CD4-positive, CD25-positive, alpha-beta regulatory T cell (primary cell): ENCODE results near the gene NDUFB7. TPM values are rescaled to one million over a fixed set of nuclear protein-coding genes. Genes with fewer than 3 reads are reported as not detected.

ENCODE experiments used
- ATAC-seq, 2 donors: fragments of 150-1000 bp; cut with Tn5 transposase; one replicate each; pipeline ENCODE4 v1.10.0; 2021; ENCODE audit warnings: low read depth in 2 of 2, moderate number of reproducible peaks in 2 of 2, moderate library complexity in 1 of 2
- DNase-seq, 3 donors: peaks; one replicate each; pipeline versions ENCODE4 v3.0.0 to v3.0.0-alpha.2; 2012 to 2022; ENCODE audit warnings: mixed read lengths in 1 of 3
- H3K27ac ChIP-seq: one replicate; pipeline ENCODE4 v1.7.0; 2013; ENCODE audit warnings: mild to moderate bottlenecking, low read length; ENCODE audit not compliant: insufficient read depth, poor library complexity, severe bottlenecking
- H3K27me3 ChIP-seq: one replicate; pipeline ENCODE4 v1.7.0; 2013; ENCODE audit warnings: low read length; ENCODE audit not compliant: control insufficient read depth, insufficient read depth
- H3K36me3 ChIP-seq: one replicate; pipeline ENCODE4 v1.7.0; 2013; ENCODE audit warnings: mild to moderate bottlenecking, low read length, moderate library complexity; ENCODE audit not compliant: control insufficient read depth, insufficient read depth
- H3K4me1 ChIP-seq: 2 replicates; pipeline ENCODE4 v1.7.0; 2013; ENCODE audit warnings: mild to moderate bottlenecking, low read length; ENCODE audit not compliant: insufficient read depth, control insufficient read depth, poor library complexity, severe bottlenecking
- H3K4me3 ChIP-seq: one replicate; pipeline ENCODE4 v1.7.0; 2013; ENCODE audit warnings: low read depth, mild to moderate bottlenecking, low read length, moderate library complexity
- H3K9me3 ChIP-seq, 2 experiments: 1 replicate in 1 of 2; 2 replicates in 1 of 2; pipeline ENCODE4 v1.7.0; 2013; ENCODE audit warnings: low read length in 2 of 2, mild to moderate bottlenecking in 1 of 2, moderate library complexity in 1 of 2; ENCODE audit not compliant: control insufficient read depth in 2 of 2
- H3K27ac Mint-ChIP-seq, 3 donors: one replicate each; pipeline ENCODE4 v1.8.0; 2020 to 2022; ENCODE audit warnings: mild to moderate bottlenecking in 3 of 3, mixed read lengths in 3 of 3, moderate library complexity in 2 of 3
- H3K27me3 Mint-ChIP-seq: one replicate; pipeline ENCODE4 v1.8.0; 2022; ENCODE audit warnings: mild to moderate bottlenecking, mixed read lengths
- H3K36me3 Mint-ChIP-seq: one replicate; pipeline ENCODE4 v1.8.0; 2020; ENCODE audit warnings: mixed read lengths
- H3K4me1 Mint-ChIP-seq, 4 donors: one replicate each; pipeline ENCODE4 v1.8.0; 2020 to 2022; ENCODE audit warnings: mixed read lengths in 4 of 4, mild to moderate bottlenecking in 1 of 4
- H3K4me3 Mint-ChIP-seq, 4 donors: one replicate each; pipeline ENCODE4 v1.8.0; 2020 to 2022; ENCODE audit warnings: mild to moderate bottlenecking in 4 of 4, mixed read lengths in 4 of 4, moderate library complexity in 3 of 4
- H3K9me3 Mint-ChIP-seq, 7 donors: one replicate each; pipeline ENCODE4 v1.8.0; 2020 to 2022; ENCODE audit warnings: mixed read lengths in 7 of 7, mild to moderate bottlenecking in 3 of 7, moderate library complexity in 2 of 7
- polyA plus RNA-seq, 4 donors: library from polyadenylated mRNA; unstranded; fragments of 300-500 nt; fragmentation: Illumina TruSeq; gene quantifications; one replicate each; pipeline ENCODE4 v1.2.3, GENCODE V29; 2021
- total RNA-seq: library from RNA; stranded (reverse); gene quantifications from one replicate; pipeline ENCODE4 v1.2.3, GENCODE V29; 2022

NDUFB7 gene
- total and polyA plus RNA-seq, 5 donors from 2014 or later, result 51.4 to 238 (median 213) TPM

DNA sequence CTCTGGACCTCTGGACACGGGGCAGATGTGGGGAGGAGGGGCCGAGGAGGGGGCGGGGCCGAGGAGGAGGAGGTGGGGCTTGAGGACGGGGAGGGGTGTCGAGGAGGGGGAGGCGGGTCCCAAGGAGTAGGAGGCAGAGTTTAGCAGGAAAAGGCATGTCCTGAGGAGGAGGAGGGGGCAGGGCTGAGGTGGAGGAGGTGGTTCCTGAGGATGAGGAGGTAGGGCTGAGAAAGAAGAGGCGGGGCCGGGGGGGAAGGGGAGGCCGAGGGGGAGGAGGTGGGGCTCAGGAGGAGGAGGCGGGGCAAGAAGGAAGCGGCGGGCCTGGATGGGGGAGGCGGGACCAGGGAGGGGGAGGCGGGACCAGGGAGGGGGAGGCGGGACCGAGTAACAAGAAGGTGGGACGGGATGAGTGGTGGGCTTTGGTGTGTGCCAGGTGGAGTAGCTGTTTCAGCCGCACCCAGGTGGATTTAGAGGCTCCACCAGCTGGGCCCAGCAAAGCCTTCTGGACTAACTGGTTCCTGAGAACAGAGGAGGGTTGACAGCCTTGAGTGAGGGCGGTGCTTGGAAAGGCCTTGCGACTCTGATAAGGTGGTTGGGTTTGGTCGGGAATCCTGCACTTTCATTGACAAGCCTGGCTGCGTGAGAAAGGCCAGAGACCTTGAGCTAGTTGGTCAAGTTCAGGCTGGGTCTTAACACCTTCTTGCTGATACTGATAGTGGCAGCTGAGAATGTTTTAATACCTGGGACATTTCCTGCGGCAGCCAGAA, 34.8 kb downstream of the NDUFB7 start:
- ATAC-seq (peak; percentile 43 to 50), DNase-seq (peak in 1 of 3 donors; percentile 80)
- Mint-ChIP-seq H3K27me3 (no peaks in the 10 kb centered on the region), H3K4me1 (peaks cover 0 to 71% (median 20%) of the 10 kb centered on the region in 4 donors), H3K4me3 (peak overlapping the region in 1 of 4 donors; percentile 16), H3K27ac (peak overlapping the region in 1 of 3 donors; percentile 90), H3K9me3 (no peaks in the 10 kb centered on the region), H3K36me3 (peaks cover 8% of the 10 kb centered on the region)
- Histone ChIP-seq H3K4me1 (peaks cover 19% of the 10 kb centered on the region), H3K27ac (no peak overlapping the region), H3K4me3 (no peak overlapping the region), H3K27me3 (no peaks in the 10 kb centered on the region), H3K9me3 (no peaks in the 10 kb centered on the region), H3K36me3 (peaks cover 28% of the 10 kb centered on the region)

DNA sequence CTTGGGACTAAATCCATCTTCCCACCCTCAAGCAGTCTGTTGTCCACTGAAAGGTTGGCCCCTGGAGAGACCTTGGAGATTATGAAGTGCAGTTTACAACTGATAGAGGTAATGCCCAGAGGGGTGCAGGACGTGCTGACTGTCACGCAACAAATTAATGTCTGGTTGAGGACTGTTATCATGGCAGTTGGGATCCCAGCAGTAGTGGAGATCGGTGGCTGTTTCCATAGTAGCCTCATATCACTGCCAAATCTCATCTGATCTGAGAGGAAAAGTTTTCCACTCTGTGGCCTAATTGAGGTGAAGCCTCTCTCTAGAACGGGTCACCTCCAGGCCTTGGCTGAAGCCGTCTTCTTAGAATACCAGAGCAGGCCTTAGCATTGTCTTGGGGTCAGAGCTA, 38.4 kb downstream of the NDUFB7 start:
- Histone ChIP-seq H3K9me3 (no peaks in the 10 kb centered on the region), H3K4me1 (peaks cover 50% of the 10 kb centered on the region), H3K4me3 (no peak overlapping the region), H3K36me3 (peaks cover 18% of the 10 kb centered on the region), H3K27ac (no peak overlapping the region), H3K27me3 (no peaks in the 10 kb centered on the region)
- Mint-ChIP-seq H3K27me3 (no peaks in the 10 kb centered on the region), H3K27ac (peak overlapping the region in 1 of 3 donors; percentile 59), H3K36me3 (peaks cover 4% of the 10 kb centered on the region), H3K4me1 (peaks cover 0 to 74% (median 29%) of the 10 kb centered on the region in 4 donors), H3K4me3 (peak overlapping the region in 3 of 4 donors; percentile 36 to 70 (median 57)), H3K9me3 (no peaks in the 10 kb centered on the region)
- no peak for ATAC-seq
- DNase-seq, result no peak

DNA sequence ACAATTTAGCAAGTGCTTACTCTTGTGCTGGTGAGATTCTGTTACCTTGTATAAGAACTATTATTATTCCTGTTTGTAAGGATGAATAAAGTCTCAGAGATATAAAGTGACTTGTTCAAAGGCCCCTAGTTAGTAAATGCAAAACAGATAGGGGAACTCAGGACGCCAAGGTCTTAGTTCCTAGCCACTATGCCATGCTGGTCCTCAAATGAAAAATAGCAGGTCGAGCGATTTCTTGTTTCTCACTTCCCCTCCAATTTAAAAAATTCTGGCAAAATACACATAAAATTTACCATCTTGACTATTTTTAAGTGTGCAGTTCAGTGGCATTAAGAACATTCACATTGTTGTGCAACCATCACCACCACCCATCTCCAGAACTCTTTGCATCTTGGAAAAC, 41.4 kb downstream of the NDUFB7 start:
- peaks cover 41% of the 10 kb centered on the region for H3K4me1 ChIP-seq
- DNase-seq (no peak), ATAC-seq (no peak)
- H3K36me3 ChIP-seq, result peaks cover 14% of the 10 kb centered on the region
- H3K4me3 ChIP-seq, result peak overlapping the region; percentile 96
- H3K9me3 Mint-ChIP-seq, result no peaks in the 10 kb centered on the region
- no peaks in the 10 kb centered on the region for H3K27me3 ChIP-seq
- peaks cover 0 to 69% (median 25%) of the 10 kb centered on the region in 4 donors for H3K4me1 Mint-ChIP-seq
- peak overlapping the region; percentile 92 for H3K27ac ChIP-seq
- peaks cover 8% of the 10 kb centered on the region for H3K36me3 Mint-ChIP-seq
- peak overlapping the region in 2 of 3 donors; percentile 71 to 98 for H3K27ac Mint-ChIP-seq
- H3K4me3 Mint-ChIP-seq, result peak overlapping the region; percentile 83 to 98 (median 95)
- H3K27me3 Mint-ChIP-seq, result no peaks in the 10 kb centered on the region
- H3K9me3 ChIP-seq, result no peaks in the 10 kb centered on the region

DNA sequence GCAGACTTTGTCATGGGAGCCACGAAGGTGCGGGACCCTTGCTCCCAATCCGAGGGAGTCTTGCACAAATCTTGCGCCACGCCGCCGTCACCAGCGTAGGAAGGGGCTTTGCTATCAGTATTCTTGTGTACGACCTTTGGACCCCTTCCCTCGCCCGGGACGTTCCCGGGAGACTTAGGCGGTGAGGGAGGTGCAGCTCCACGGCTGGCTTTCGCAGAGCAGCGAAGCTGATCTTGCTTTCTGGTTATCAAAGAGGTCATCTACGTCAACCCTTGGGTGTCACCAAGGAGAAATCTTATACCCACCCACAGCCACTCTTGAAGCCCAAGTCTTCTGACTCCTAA, 41.9 kb downstream of the NDUFB7 start:
- no peaks in the 10 kb centered on the region for H3K9me3 Mint-ChIP-seq
- H3K4me1 Mint-ChIP-seq, result peaks cover 0 to 72% (median 26%) of the 10 kb centered on the region in 4 donors
- H3K4me3 Mint-ChIP-seq, result peak overlapping the region; percentile 83 to 98 (median 95)
- no peaks in the 10 kb centered on the region for H3K27me3 ChIP-seq
- peak overlapping the region; percentile 92 for H3K27ac ChIP-seq
- DNase-seq (peak in 1 of 3 donors; percentile 60), ATAC-seq (no peak)
- no peaks in the 10 kb centered on the region for H3K9me3 ChIP-seq
- no peaks in the 10 kb centered on the region for H3K27me3 Mint-ChIP-seq
- peaks cover 8% of the 10 kb centered on the region for H3K36me3 Mint-ChIP-seq
- H3K4me3 ChIP-seq, result peak overlapping the region; percentile 96
- peak overlapping the region; percentile 95 to 100 (median 98) for H3K27ac Mint-ChIP-seq
- H3K36me3 ChIP-seq, result peaks cover 14% of the 10 kb centered on the region
- peaks cover 41% of the 10 kb centered on the region for H3K4me1 ChIP-seq

DNA sequence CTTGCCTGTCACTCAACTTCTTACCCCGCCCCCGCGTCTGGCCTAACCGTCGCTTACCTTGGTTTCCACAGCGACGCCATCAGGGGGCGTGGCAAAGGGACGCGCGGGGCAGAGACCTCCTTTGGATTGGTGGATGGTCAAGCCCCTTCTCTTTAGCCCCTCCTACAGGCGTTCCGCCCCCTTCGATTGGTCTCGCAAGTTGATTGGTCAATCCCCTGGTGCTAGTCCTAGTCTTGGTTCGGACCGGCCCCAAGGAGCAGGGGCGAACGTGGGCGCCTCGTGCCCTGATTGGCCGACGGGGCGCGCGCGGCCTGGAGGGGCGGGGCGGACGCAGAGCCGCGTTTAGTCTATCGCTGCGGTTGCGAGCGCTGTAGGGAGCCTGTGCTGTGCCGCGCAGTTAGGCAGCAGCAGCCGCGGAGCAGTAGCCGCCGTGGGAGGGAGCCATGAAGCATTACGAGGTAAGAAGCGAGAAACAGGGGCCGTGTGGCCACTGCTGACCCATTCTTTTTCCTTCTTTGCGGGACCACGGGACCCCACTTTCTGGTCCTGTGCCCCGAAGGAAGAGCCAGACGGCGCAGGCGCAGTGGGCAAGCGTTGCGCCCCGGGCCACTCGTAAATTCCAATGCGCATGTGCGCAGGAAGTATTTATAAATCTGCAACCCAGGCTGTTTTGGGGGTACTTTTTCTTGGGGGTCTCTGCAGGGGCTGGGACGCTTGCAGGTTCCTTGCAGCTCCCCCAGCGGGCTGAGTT, 42.4 kb downstream of the NDUFB7 start, which contains the start of gene TECR:
TSS of gene TECR (plus strand) at position 341 of the 751 bp plus-strand sequence. CDS start at position 444, 103 bp downstream.
- Histone ChIP-seq H3K4me3 (peak within 1 kb of the TSS; percentile 96), H3K4me1 (peaks cover 44% of the 10 kb centered on the region), H3K27me3 (no peaks in the 10 kb centered on the region), H3K9me3 (no peaks in the 10 kb centered on the region), H3K27ac (peak within 1 kb of the TSS; percentile 92), H3K36me3 (peaks cover 10% of the 10 kb centered on the region)
- Mint-ChIP-seq H3K36me3 (peaks cover 8% of the 10 kb centered on the region), H3K4me3 (peak within 1 kb of the TSS; percentile 83 to 98 (median 95)), H3K27me3 (no peaks in the 10 kb centered on the region), H3K27ac (peak within 1 kb of the TSS; percentile 95 to 100 (median 98)), H3K4me1 (peaks cover 0 to 70% (median 26%) of the 10 kb centered on the region in 4 donors), H3K9me3 (no peaks in the 10 kb centered on the region)
- ATAC-seq, result peak; percentile 95 to 98
- DNase-seq, result peak; percentile 100

DNA sequence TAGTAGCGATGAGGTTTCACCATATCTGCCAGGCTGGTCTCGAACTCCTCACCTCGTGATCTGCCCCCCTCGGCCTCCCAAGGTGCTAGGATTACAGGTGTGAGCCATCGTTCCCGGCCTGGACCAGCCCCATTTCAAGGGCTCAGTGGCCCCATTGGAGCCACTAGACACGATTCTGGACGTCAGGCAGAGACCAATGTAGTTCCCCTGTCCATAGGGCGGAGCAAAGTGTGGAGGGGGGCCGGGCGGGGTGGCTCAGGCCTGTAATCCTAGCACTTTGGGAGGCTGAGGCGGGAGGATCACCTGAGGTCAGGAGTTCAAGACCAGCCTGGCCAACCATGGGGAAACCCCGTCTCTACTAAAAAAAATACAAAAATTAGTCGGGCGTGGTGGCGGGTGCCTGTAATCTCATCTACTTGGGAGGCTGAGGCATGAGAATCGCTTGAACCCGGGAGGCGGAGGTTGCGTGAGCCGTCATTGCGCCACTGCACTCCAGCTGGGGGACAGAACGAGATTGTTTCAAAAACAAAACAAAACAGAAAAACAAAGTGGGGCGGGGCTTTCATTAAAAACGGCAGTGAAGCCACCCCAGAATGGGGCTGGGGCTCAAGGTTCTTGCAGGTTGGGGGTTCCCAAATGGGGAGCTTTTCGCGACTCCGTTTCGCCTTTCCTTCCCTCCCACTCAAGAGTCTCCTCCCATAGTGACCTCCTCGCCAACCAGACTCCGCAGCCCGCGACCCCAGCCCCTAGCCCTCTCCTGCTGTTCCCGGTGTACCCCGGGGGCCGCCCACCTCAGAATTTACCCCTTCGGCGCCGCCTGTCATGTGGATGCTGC, 43.2 kb downstream of the NDUFB7 start:
- peaks cover 8% of the 10 kb centered on the region for H3K36me3 Mint-ChIP-seq
- no peaks in the 10 kb centered on the region for H3K27me3 ChIP-seq
- H3K4me3 ChIP-seq, result peak overlapping the region; percentile 59
- H3K4me1 ChIP-seq, result peaks cover 52% of the 10 kb centered on the region
- ATAC-seq (no peak), DNase-seq (no peak)
- peak overlapping the region; percentile 95 to 100 (median 98) for H3K27ac Mint-ChIP-seq
- no peaks in the 10 kb centered on the region for H3K9me3 Mint-ChIP-seq
- H3K36me3 ChIP-seq, result peaks cover 7% of the 10 kb centered on the region
- peak overlapping the region; percentile 83 to 98 (median 95) for H3K4me3 Mint-ChIP-seq
- no peaks in the 10 kb centered on the region for H3K27me3 Mint-ChIP-seq
- no peaks in the 10 kb centered on the region for H3K9me3 ChIP-seq
- peaks cover 0 to 77% (median 29%) of the 10 kb centered on the region in 4 donors for H3K4me1 Mint-ChIP-seq
- peak overlapping the region; percentile 92 for H3K27ac ChIP-seq

DNA sequence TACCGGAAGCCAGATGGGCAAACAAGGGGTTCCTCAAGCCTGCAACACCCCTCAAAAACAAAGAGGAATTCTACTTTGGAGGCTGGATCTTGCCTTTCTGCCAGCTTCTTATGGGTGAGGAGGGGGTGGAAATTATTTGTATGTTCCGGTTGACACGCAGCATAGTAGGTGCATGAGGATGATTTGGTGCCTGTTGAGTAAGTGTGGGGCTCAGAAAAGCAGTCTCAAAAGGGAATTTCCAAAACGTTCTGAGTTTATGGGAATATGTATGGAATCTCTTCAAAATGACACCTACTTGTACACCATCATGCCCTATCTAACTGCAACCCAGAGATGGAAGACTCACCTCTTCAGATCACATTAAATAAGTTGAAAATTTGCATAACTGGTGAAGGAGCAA, 45.4 kb downstream of the NDUFB7 start:
- peak overlapping the region; percentile 54 to 84 (median 81) for H3K27ac Mint-ChIP-seq
- no peaks in the 10 kb centered on the region for H3K36me3 ChIP-seq
- peaks cover 0 to 2% (median 0%) of the 10 kb centered on the region in 7 donors for H3K9me3 Mint-ChIP-seq
- H3K4me3 ChIP-seq, result no peak overlapping the region
- H3K27me3 ChIP-seq, result no peaks in the 10 kb centered on the region
- H3K27me3 Mint-ChIP-seq, result peaks cover 8% of the 10 kb centered on the region
- peak overlapping the region in 2 of 4 donors; percentile 6 to 36 for H3K4me3 Mint-ChIP-seq
- DNase-seq, result no peak
- no peak for ATAC-seq
- H3K36me3 Mint-ChIP-seq, result peaks cover 4% of the 10 kb centered on the region
- peaks cover 6 to 77% (median 40%) of the 10 kb centered on the region in 4 donors for H3K4me1 Mint-ChIP-seq
- H3K9me3 ChIP-seq, result no peaks in the 10 kb centered on the region
- H3K4me1 ChIP-seq, result peaks cover 61% of the 10 kb centered on the region
- no peak overlapping the region for H3K27ac ChIP-seq
